Activated naive CD4-positive, alpha-beta T cell treated with anti-CD3 and anti-CD28 coated beads for 36 hours (primary cell): ENCODE measurements around the gene PASK. TPM values are rescaled to one million over a fixed set of nuclear protein-coding genes. Genes with fewer than 3 reads are reported as not detected.
A peak's percentile ranks its signal among the peaks of the same experiment; 100 is the strongest.

Experiments used
- CTCF ChIA-PET: fragments of 350-600 bp; sonication (Branson Sonifier 250); formaldehyde crosslinking; loops from one replicate; lab custom pipeline; 2021; ENCODE audit warnings: antibody characterized with exemption; lab: Charles Lee
- DNase-seq: peaks from one replicate; pipeline ENCODE4 v3.0.0-alpha.2; 2020
- H3K27ac Mint-ChIP-seq: one replicate; pipeline ENCODE4 v1.8.0; 2021; ENCODE audit warnings: mild to moderate bottlenecking, mixed read lengths
- H3K27me3 Mint-ChIP-seq: one replicate; pipeline ENCODE4 v1.8.0; 2021; ENCODE audit warnings: low read depth, mixed read lengths
- H3K36me3 Mint-ChIP-seq: one replicate; pipeline ENCODE4 v1.8.0; 2021; ENCODE audit warnings: low read depth, mixed read lengths
- H3K4me1 Mint-ChIP-seq: one replicate; pipeline ENCODE4 v1.8.0; 2021; ENCODE audit warnings: low read depth, mixed read lengths
- H3K4me3 Mint-ChIP-seq: one replicate; pipeline ENCODE4 v1.8.0; 2021; ENCODE audit warnings: mild to moderate bottlenecking, moderate library complexity, mixed read lengths
- H3K9me3 Mint-ChIP-seq: one replicate; pipeline ENCODE4 v1.8.0; 2021; ENCODE audit warnings: mixed read lengths
- intact Hi-C: fragments of 100-400 bp; cut with micrococcal nuclease; formaldehyde crosslinking; loops from one replicate; pipeline ENCODE4 v1.15.1; 2023
- total RNA-seq, 2 experiments: library from RNA; stranded (reverse); gene quantifications; one replicate each; pipeline ENCODE4 v1.2.3, GENCODE V29; 2021

Gene PASK
- total RNA-seq, 2 experiments from 2014 or later: 71.5 to 72.0 TPM

DNA sequence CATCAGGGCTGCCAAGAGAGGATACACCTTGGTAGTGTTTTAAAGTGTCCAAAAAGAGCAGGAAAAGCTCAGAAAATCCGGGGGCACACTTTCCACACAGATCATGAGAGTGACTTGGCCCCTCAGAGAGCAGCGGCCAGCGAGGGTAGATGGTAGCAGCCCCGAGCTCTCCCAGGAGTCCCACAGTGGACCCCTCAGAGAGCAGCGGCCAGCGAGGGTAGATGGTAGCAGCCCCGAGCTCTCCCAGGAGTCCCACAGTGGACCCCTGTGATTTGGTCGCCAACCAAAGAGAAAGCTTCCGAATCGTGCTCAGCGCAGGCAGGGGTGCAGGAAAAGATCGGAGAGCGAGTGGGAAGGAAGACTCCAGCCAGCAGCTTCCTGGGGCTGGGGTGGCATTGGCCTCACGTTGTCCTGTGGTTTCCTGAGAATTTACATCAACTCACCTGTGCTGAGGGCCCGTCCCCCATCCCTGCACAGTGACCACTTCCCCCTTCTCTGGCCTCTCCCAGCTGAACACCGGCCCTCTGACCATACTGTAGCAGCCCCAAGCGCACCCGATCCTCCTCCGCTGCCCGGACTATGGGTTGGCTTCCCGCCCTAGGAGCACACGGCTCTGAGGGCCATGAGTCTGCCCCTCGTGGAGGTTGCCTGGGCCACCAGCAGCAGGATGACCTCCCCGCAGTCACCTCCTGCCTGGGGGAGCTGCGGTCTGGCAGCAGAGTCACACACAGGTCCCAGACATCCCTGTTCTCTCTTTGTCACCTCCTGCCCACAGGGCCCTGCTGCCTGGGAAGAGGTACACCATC, 80.9 kb downstream of the PASK start:
- Mint-ChIP-seq H3K27ac (no peak overlapping the region), H3K4me3 (no peak overlapping the region), H3K4me1 (no peaks in the 10 kb centered on the region), H3K36me3 (no peaks in the 10 kb centered on the region), H3K27me3 (no peaks in the 10 kb centered on the region), H3K9me3 (no peaks in the 10 kb centered on the region)
- intact Hi-C loops: no loop called here
- CTCF ChIA-PET: no interaction called here
- DNase-seq: no peak

- intact Hi-C loops: no loop called here
- H3K27me3 Mint-ChIP-seq: no peaks in the 10 kb centered on the region
Observed at GRCh38 chr2:241067501-241068135, 81.7 kb downstream of the PASK start.

DNA sequence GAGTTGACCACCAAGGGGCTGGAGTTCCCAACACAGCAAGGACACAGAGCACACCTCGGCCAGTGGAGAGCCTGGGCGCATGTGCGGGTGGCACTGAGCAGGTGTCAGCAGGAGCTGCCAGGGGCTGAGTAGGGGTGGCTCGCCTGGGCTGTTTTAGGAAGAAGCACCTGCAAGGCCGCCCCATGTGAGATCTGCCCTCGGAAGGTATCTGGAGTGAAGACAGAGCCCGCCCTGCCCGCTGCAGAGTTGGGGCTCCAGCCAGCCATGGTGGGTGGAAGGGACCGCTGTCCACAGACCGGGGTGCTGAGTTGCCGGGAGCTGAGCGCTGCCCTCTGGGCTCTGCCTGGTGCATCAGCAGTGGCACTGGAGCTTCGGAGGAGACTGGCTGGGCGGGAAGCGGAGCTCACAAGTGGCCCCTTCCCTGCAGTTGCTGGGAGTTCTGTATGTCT, 82.4 kb downstream of the PASK start:
- DNase-seq: no peak
- CTCF ChIA-PET: no interaction called here
- Mint-ChIP-seq H3K27me3 (no peaks in the 10 kb centered on the region), H3K9me3 (no peaks in the 10 kb centered on the region), H3K27ac (no peak overlapping the region), H3K36me3 (no peaks in the 10 kb centered on the region), H3K4me3 (no peak overlapping the region), H3K4me1 (no peaks in the 10 kb centered on the region)
- intact Hi-C loops: no loop called here

More at GRCh38 chr2:241067501-241068135, 81.7 kb downstream of the PASK start:
- no peaks in the 10 kb centered on the region for H3K4me1 Mint-ChIP-seq
- H3K9me3 Mint-ChIP-seq: no peaks in the 10 kb centered on the region
- no peaks in the 10 kb centered on the region for H3K36me3 Mint-ChIP-seq
- H3K4me3 Mint-ChIP-seq: no peak overlapping the region
- no peak overlapping the region for H3K27ac Mint-ChIP-seq
- no peak for DNase-seq
- CTCF ChIA-PET: no interaction called here

DNA sequence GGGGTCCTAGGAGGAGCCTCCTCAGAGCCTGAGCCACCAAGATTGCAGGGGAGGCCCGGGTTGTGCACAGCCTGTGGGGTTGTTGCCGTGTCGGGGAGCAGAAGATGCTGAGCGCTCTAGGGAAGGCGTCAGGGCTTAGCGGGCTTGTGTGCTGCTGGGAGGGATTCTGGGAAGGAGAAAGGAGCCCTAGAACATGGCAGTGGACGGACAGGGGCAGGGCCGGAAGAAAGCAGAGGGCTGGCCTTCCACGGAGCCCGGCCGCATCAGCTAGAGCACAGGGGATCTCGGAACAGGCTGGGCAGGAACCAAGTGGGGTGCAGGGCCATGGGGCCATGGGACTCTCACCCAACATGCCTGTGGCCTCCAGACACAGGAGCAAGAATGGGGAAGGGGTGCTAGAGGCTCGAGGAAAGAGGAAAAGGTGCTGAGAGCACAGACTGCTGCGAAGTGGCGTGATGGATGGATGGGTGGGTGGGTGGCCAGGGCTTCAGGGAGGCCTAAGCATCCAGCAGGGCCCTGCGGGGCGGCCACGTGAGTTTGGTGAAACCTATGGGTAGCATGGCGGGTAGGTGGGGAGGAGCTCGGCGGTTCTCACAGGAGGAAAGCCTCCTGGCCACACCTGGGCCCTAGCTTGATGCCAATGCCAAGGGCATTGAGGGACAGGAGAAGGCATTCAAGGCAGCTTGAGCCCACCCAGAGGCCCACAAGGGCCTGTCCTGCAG, 82.9 kb downstream of the PASK start:
- intact Hi-C loops: no loop called here
- CTCF ChIA-PET: no interaction called here
- H3K4me3 Mint-ChIP-seq: no peak overlapping the region
- H3K9me3 Mint-ChIP-seq: no peaks in the 10 kb centered on the region
- no peak overlapping the region for H3K27ac Mint-ChIP-seq
- H3K4me1 Mint-ChIP-seq: no peaks in the 10 kb centered on the region
- H3K27me3 Mint-ChIP-seq: no peaks in the 10 kb centered on the region
- DNase-seq: no peak
- H3K36me3 Mint-ChIP-seq: no peaks in the 10 kb centered on the region

DNA sequence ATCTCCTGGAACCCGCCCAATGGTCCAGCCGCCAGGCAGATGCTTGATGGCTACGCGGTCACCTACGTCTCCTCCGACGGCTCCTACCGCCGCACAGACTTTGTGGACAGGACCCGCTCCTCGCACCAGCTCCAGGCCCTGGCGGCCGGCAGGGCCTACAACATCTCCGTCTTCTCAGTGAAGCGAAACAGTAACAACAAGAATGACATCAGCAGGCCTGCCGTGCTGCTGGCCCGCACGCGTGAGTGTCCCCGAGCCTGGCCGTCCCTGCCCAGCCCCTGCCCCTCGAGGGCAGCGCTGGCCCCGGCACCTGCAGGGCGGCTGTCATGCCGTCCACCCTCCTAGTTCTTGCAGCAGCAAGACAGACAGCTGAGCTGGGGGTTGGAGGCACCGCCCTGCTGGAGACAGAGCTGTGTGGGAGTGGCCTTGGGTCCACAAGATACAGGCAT, 83.9 kb downstream of the PASK start:
- Mint-ChIP-seq H3K4me3 (no peak overlapping the region), H3K4me1 (no peaks in the 10 kb centered on the region), H3K9me3 (no peaks in the 10 kb centered on the region), H3K36me3 (no peaks in the 10 kb centered on the region), H3K27ac (no peak overlapping the region), H3K27me3 (no peaks in the 10 kb centered on the region)
- no peak for DNase-seq
- intact Hi-C loops: no loop called here
- CTCF ChIA-PET: no interaction called here

DNA sequence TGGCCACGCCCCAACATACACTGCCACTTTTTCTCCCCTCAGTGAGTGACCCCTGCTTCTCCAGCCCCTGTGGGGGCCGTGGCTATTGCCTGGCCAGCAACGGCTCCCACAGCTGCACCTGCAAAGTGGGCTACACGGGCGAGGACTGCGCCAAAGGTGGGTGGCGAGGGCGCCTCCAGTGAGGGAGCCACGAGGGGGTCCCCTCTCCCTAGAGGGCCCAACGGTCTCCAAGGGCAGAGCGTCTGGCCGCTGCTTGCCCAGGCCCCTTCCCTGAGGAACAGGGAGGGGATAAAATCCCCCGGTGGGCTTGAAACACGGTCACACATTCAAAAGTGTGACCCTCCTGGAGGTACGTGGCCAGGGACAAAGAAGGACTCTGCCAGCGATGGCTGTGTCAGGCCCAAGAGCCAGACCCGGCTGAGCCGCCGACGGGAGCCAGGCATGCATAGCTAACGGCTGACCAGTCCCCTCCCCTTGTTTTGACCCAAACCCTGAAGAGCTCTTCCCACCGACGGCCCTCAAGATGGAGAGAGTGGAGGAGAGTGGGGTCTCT, 84.4 kb downstream of the PASK start:
- no peak overlapping the region for H3K27ac Mint-ChIP-seq
- H3K9me3 Mint-ChIP-seq: no peaks in the 10 kb centered on the region
- H3K27me3 Mint-ChIP-seq: no peaks in the 10 kb centered on the region
- no peak for DNase-seq
- H3K36me3 Mint-ChIP-seq: no peaks in the 10 kb centered on the region
- CTCF ChIA-PET: no interaction called here
- intact Hi-C loops: no loop called here
- no peak overlapping the region for H3K4me3 Mint-ChIP-seq
- H3K4me1 Mint-ChIP-seq: no peaks in the 10 kb centered on the region

GRCh38 chr2:241064008-241064801, 85.1 kb downstream of the PASK start:
- no peaks in the 10 kb centered on the region for H3K36me3 Mint-ChIP-seq
- peak overlapping the region; percentile 29 for H3K4me3 Mint-ChIP-seq
- no peak overlapping the region for H3K27ac Mint-ChIP-seq
- intact Hi-C loops: no loop called here
- CTCF ChIA-PET: no interaction called here
- H3K9me3 Mint-ChIP-seq: no peaks in the 10 kb centered on the region
- H3K4me1 Mint-ChIP-seq: no peaks in the 10 kb centered on the region
- DNase-seq: peak; percentile 55
- no peaks in the 10 kb centered on the region for H3K27me3 Mint-ChIP-seq

GRCh38 chr2:241063587-241063986, 85.7 kb downstream of the PASK start:
- no peak for DNase-seq
- peak overlapping the region; percentile 29 for H3K4me3 Mint-ChIP-seq
- intact Hi-C loops: no loop called here
- H3K27ac Mint-ChIP-seq: no peak overlapping the region
- H3K4me1 Mint-ChIP-seq: no peaks in the 10 kb centered on the region
- no peaks in the 10 kb centered on the region for H3K27me3 Mint-ChIP-seq
- CTCF ChIA-PET: no interaction called here
- no peaks in the 10 kb centered on the region for H3K36me3 Mint-ChIP-seq
- H3K9me3 Mint-ChIP-seq: no peaks in the 10 kb centered on the region

GRCh38 chr2:241063093-241063551, 86.2 kb downstream of the PASK start:
- no peaks in the 10 kb centered on the region for H3K9me3 Mint-ChIP-seq
- H3K4me1 Mint-ChIP-seq: no peaks in the 10 kb centered on the region
- H3K27ac Mint-ChIP-seq: no peak overlapping the region
- intact Hi-C loops: no loop called here
- H3K27me3 Mint-ChIP-seq: no peaks in the 10 kb centered on the region
- no peak for DNase-seq
- H3K4me3 Mint-ChIP-seq: no peak overlapping the region
- CTCF ChIA-PET: no interaction called here
- no peaks in the 10 kb centered on the region for H3K36me3 Mint-ChIP-seq

GRCh38 chr2:241062389-241063092, 86.7 kb downstream of the PASK start:
- intact Hi-C loops: no loop called here
- H3K4me3 Mint-ChIP-seq: no peak overlapping the region
- no peak overlapping the region for H3K27ac Mint-ChIP-seq
- H3K27me3 Mint-ChIP-seq: no peaks in the 10 kb centered on the region
- no peak for DNase-seq
- no peaks in the 10 kb centered on the region for H3K36me3 Mint-ChIP-seq
- H3K4me1 Mint-ChIP-seq: no peaks in the 10 kb centered on the region
- H3K9me3 Mint-ChIP-seq: no peaks in the 10 kb centered on the region
- CTCF ChIA-PET: no interaction called here

- no peak overlapping the region for H3K27ac Mint-ChIP-seq
- no peaks in the 10 kb centered on the region for H3K4me1 Mint-ChIP-seq
- H3K9me3 Mint-ChIP-seq: no peaks in the 10 kb centered on the region
- H3K4me3 Mint-ChIP-seq: no peak overlapping the region
- H3K27me3 Mint-ChIP-seq: no peaks in the 10 kb centered on the region
- no peaks in the 10 kb centered on the region for H3K36me3 Mint-ChIP-seq
- CTCF ChIA-PET: interaction anchor here (0.6 kb wide), 1 partner anchor 157 kb away, joined by 3 read pairs; no protein-coding TSS in a partner anchor
- intact Hi-C loops: no loop called here
- DNase-seq: no peak
Observed at GRCh38 chr2:241061275-241061674, 88.0 kb downstream of the PASK start.
